Measurements from ENCODE around the gene DEXI. TPM values are rescaled to one million over a fixed set of nuclear protein-coding genes. Genes with fewer than 3 reads are reported as not detected.

Gene DEXI
- 10 to 100 TPM; 13.2 to 39.8 (median 30.2) TPM for total RNA-seq
- polyA plus RNA-seq, result 10 to 100 TPM; 51.0 to 83.5 TPM
- total RNA-seq, result 13.3 reads per million, percentile 42 among the genes with 10 or more reads in this experiment

GRCh38 chr16:10942352-10943063, at the start of gene DEXI:
Gene DEXI (minus strand): TSS chr16:10942468. CDS start chr16:10942005, 463 bp downstream.
- peaks cover 54 to 88% (median 76%) of the 10 kb centered on the region in 7 donors for H3K4me1 Mint-ChIP-seq
- peak within 1 kb of the TSS; percentile 62 to 93 (median 88) for H3K27ac Mint-ChIP-seq
- DNase-seq, result peak; percentile 91 to 97 (median 95)
- peaks cover 0 to 5% (median 0%) of the 10 kb centered on the region in 3 experiments for H3K36me3 ChIP-seq (ENCODE audit: control insufficient read depth in 2 of 3, insufficient read depth in 3 of 3, low read length in 3 of 3)
- ATAC-seq, result peak; percentile 87
- H3K4me3 Mint-ChIP-seq, result peak within 1 kb of the TSS; percentile 88 to 96 (median 93)
- no peaks in the 10 kb centered on the region for H3K9me3 Mint-ChIP-seq
- peaks cover 0 to 14% (median 0%) of the 10 kb centered on the region in 5 donors for H3K36me3 Mint-ChIP-seq
- intact Hi-C loops (cut with micrococcal nuclease), result loop anchor here (1.0 to 10.0 kb wide), 9 partner anchors 64 to 1980 kb away; partner anchors contain the start of genes ATF7IP2 (in 1 of the 2), CPPED1 (in 1 of the 2), HAPSTR1 (in 1 of the 2) and LITAF (in 1 of the 2)
- peak within 1 kb of the TSS; percentile 76 for H3K4me3 ChIP-seq (ENCODE audit: low read length)
- CTCF ChIA-PET, result interaction anchor here (0.9 kb wide), 1 partner anchor 312 kb away, joined by 3 read pairs; no protein-coding TSS in a partner anchor
- no peaks in the 10 kb centered on the region for H3K9me3 ChIP-seq (ENCODE audit: control insufficient read depth in 2 of 3, low read length in 3 of 3)
- H3K27me3 Mint-ChIP-seq, result no peaks in the 10 kb centered on the region
- POLR2A ChIA-PET, result interaction anchor here (0.6 to 1.3 kb wide), 4 partner anchors 146 to 411 kb away, joined by 3 to 5 read pairs (median 4); partner anchors contain the start of genes NUBP1 and SOCS1
- H3K27me3 ChIP-seq (ENCODE audit: control insufficient read depth in 2 of 2, insufficient read depth in 2 of 2, low read length in 2 of 2), result no peaks in the 10 kb centered on the region
- peak within 1 kb of the TSS; percentile 78 for H3K27ac ChIP-seq (ENCODE audit: low read depth, low read length)
- H3K4me1 ChIP-seq (ENCODE audit: control insufficient read depth in 2 of 2, insufficient read depth in 2 of 2, low read length in 2 of 2), result peaks cover 53 to 63% of the 10 kb centered on the region in 2 donors

GRCh38 chr16:10990378-10990777, 48.1 kb upstream of the DEXI start:
- intact Hi-C loops (cut with micrococcal nuclease), result no loop called here
- Histone ChIP-seq H3K27ac (ENCODE audit: low read depth, low read length) (no peak overlapping the region), H3K9me3 (ENCODE audit: control insufficient read depth in 2 of 3, low read length in 3 of 3) (no peaks in the 10 kb centered on the region), H3K36me3 (ENCODE audit: control insufficient read depth in 2 of 3, insufficient read depth in 3 of 3, low read length in 3 of 3) (peaks cover 0 to 47% (median 0%) of the 10 kb centered on the region in 3 experiments), H3K27me3 (ENCODE audit: control insufficient read depth in 2 of 2, insufficient read depth in 2 of 2, low read length in 2 of 2) (no peaks in the 10 kb centered on the region), H3K4me1 (ENCODE audit: control insufficient read depth in 2 of 2, insufficient read depth in 2 of 2, low read length in 2 of 2) (peaks cover 20 to 22% of the 10 kb centered on the region in 2 donors), H3K4me3 (ENCODE audit: low read length) (no peak overlapping the region)
- Mint-ChIP-seq H3K36me3 (peaks cover 12 to 46% (median 27%) of the 10 kb centered on the region in 5 donors), H3K4me1 (peaks cover 33 to 83% (median 40%) of the 10 kb centered on the region in 7 donors), H3K27me3 (no peaks in the 10 kb centered on the region), H3K27ac (peak overlapping the region in 2 of 9 donors; percentile 20 to 90), H3K9me3 (peaks cover 0 to 6% (median 0%) of the 10 kb centered on the region in 11 donors), H3K4me3 (no peak overlapping the region)
- no peak for DNase-seq
- POLR2A ChIA-PET, result no interaction called here
- ATAC-seq, result no peak
- CTCF ChIA-PET, result no interaction called here

GRCh38 chr16:10989559-10989958, 47.3 kb upstream of the DEXI start:
- ChIA-PET POLR2A (no interaction called here), CTCF (no interaction called here)
- Histone ChIP-seq H3K9me3 (ENCODE audit: control insufficient read depth in 2 of 3, low read length in 3 of 3) (no peaks in the 10 kb centered on the region), H3K36me3 (ENCODE audit: control insufficient read depth in 2 of 3, insufficient read depth in 3 of 3, low read length in 3 of 3) (peaks cover 0 to 39% (median 0%) of the 10 kb centered on the region in 3 experiments), H3K4me3 (ENCODE audit: low read length) (no peak overlapping the region), H3K4me1 (ENCODE audit: control insufficient read depth in 2 of 2, insufficient read depth in 2 of 2, low read length in 2 of 2) (peaks cover 20 to 22% of the 10 kb centered on the region in 2 donors), H3K27me3 (ENCODE audit: control insufficient read depth in 2 of 2, insufficient read depth in 2 of 2, low read length in 2 of 2) (no peaks in the 10 kb centered on the region), H3K27ac (ENCODE audit: low read depth, low read length) (no peak overlapping the region)
- Mint-ChIP-seq H3K36me3 (peaks cover 7 to 44% (median 23%) of the 10 kb centered on the region in 5 donors), H3K4me3 (peak overlapping the region in 3 of 10 donors; percentile 64 to 68 (median 67)), H3K4me1 (peaks cover 34 to 84% (median 40%) of the 10 kb centered on the region in 7 donors), H3K27me3 (no peaks in the 10 kb centered on the region), H3K27ac (peak overlapping the region in 3 of 9 donors; percentile 73 to 80 (median 80)), H3K9me3 (peaks cover 0 to 6% (median 0%) of the 10 kb centered on the region in 11 donors)
- intact Hi-C loops (cut with micrococcal nuclease), result loop anchor here in 1 of 2 donors (2.0 to 5.0 kb wide), 3 partner anchors 17 to 113 kb away; no protein-coding TSS in a partner anchor
- no peak for ATAC-seq
- no peak for DNase-seq

- ATAC-seq (no peak), DNase-seq (no peak)
- Mint-ChIP-seq H3K4me3 (peak overlapping the region in 5 of 10 donors; percentile 45 to 69 (median 67)), H3K27ac (peak overlapping the region in 6 of 9 donors; percentile 30 to 80 (median 68)), H3K9me3 (peaks cover 0 to 6% (median 0%) of the 10 kb centered on the region in 11 donors), H3K4me1 (peaks cover 37 to 84% (median 40%) of the 10 kb centered on the region in 7 donors), H3K36me3 (peaks cover 5 to 45% (median 22%) of the 10 kb centered on the region in 5 donors), H3K27me3 (no peaks in the 10 kb centered on the region)
- Histone ChIP-seq H3K36me3 (ENCODE audit: control insufficient read depth in 2 of 3, insufficient read depth in 3 of 3, low read length in 3 of 3) (peaks cover 0 to 38% (median 0%) of the 10 kb centered on the region in 3 experiments), H3K4me1 (ENCODE audit: control insufficient read depth in 2 of 2, insufficient read depth in 2 of 2, low read length in 2 of 2) (peaks cover 20 to 22% of the 10 kb centered on the region in 2 donors), H3K27me3 (ENCODE audit: control insufficient read depth in 2 of 2, insufficient read depth in 2 of 2, low read length in 2 of 2) (no peaks in the 10 kb centered on the region), H3K4me3 (ENCODE audit: low read length) (no peak overlapping the region), H3K27ac (ENCODE audit: low read depth, low read length) (no peak overlapping the region), H3K9me3 (ENCODE audit: control insufficient read depth in 2 of 3, low read length in 3 of 3) (no peaks in the 10 kb centered on the region)
- intact Hi-C loops (cut with micrococcal nuclease), result loop anchor here in 1 of 2 donors (1.0 to 5.0 kb wide), 6 partner anchors 16 to 245 kb away; no protein-coding TSS in a partner anchor
- ChIA-PET CTCF (no interaction called here), POLR2A (no interaction called here)
Measured at GRCh38 chr16:10988879-10989278, 46.6 kb upstream of the DEXI start.

- ChIA-PET CTCF (no interaction called here), POLR2A (no interaction called here)
- peaks cover 0 to 6% (median 0%) of the 10 kb centered on the region in 11 donors for H3K9me3 Mint-ChIP-seq
- peaks cover 20 to 22% of the 10 kb centered on the region in 2 donors for H3K4me1 ChIP-seq (ENCODE audit: control insufficient read depth in 2 of 2, insufficient read depth in 2 of 2, low read length in 2 of 2)
- H3K27me3 Mint-ChIP-seq, result no peaks in the 10 kb centered on the region
- peak overlapping the region; percentile 45 to 90 (median 68) for H3K4me3 Mint-ChIP-seq
- intact Hi-C loops (cut with micrococcal nuclease), result loop anchor here in 1 of 2 donors (1.0 to 5.0 kb wide), 6 partner anchors 15 to 246 kb away; no protein-coding TSS in a partner anchor
- peaks cover 37 to 84% (median 40%) of the 10 kb centered on the region in 7 donors for H3K4me1 Mint-ChIP-seq
- no peak overlapping the region for H3K4me3 ChIP-seq (ENCODE audit: low read length)
- H3K9me3 ChIP-seq (ENCODE audit: control insufficient read depth in 2 of 3, low read length in 3 of 3), result no peaks in the 10 kb centered on the region
- peaks cover 0 to 37% (median 0%) of the 10 kb centered on the region in 3 experiments for H3K36me3 ChIP-seq (ENCODE audit: control insufficient read depth in 2 of 3, insufficient read depth in 3 of 3, low read length in 3 of 3)
- DNase-seq (peak in 1 of 9 donors; percentile 71), ATAC-seq (peak; percentile 51)
- peaks cover 5 to 46% (median 24%) of the 10 kb centered on the region in 5 donors for H3K36me3 Mint-ChIP-seq
- H3K27ac Mint-ChIP-seq, result peak overlapping the region in 8 of 9 donors; percentile 2 to 80 (median 59)
- H3K27me3 ChIP-seq (ENCODE audit: control insufficient read depth in 2 of 2, insufficient read depth in 2 of 2, low read length in 2 of 2), result no peaks in the 10 kb centered on the region
- H3K27ac ChIP-seq (ENCODE audit: low read depth, low read length), result no peak overlapping the region
Measured at GRCh38 chr16:10988164-10988803, 46.0 kb upstream of the DEXI start.

Measured in naive thymus-derived CD4-positive, alpha-beta T cell (primary cell).